ENCODE results near the gene FOXM1. TPM values are rescaled to one million over a fixed set of nuclear protein-coding genes. Genes with fewer than 3 reads are reported as not detected.

FOXM1 gene
- total and polyA plus RNA-seq, 10 of the 15 experiments (the other 5 are each of a cell fraction or from before 2014, with no cell fraction given): 15.1 to 63.2 (median 34.2) TPM

DNA sequence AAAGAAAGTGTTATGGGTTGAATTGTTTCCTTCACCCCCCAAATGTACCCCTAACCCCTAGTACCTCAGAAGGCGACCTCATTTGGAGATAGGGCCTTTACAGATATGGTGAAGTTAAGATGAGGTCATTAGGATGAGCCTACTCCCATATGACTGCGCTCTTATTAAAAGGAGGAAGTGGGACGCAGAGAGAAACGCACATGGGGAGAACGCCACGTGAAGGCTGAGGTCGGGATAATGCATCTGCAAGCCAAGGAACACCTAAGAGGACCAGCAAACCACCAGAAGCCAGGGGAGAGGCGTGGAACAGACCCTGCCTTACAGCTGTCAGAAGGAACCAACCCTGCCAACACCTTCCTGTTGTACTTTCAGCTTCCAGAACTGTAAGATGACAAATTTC lies 40.4 kb downstream of the FOXM1 start:
- FAIRE-seq: no peak
- POLR2A ChIA-PET: no interaction called here
- SMC1A ChIA-PET (ENCODE audit: uncharacterized antibody, unreplicated experiment): no interaction called here

GRCh38 chr12:2835691-2836403 lies 41.1 kb downstream of the FOXM1 start:
- DNase-seq (ENCODE audit: low read depth, low spot score) (no peak), ATAC-seq (no peak), FAIRE-seq (no peak)
- no peak overlapping the region for H3K4me2 ChIP-seq (ENCODE audit: control insufficient read depth, insufficient read depth)
- 82% methylated on average over 4 of the region's 4 CpGs for WGBS (ENCODE audit: insufficient coverage, insufficient replicate concordance, low lambda C conversion rate, missing lambda C conversion rate)
- H4K20me1 ChIP-seq (ENCODE audit: control insufficient read depth, insufficient read depth): no peaks in the 10 kb centered on the region
- RAD21 ChIA-PET (ENCODE audit: unreplicated experiment): no interaction called here
- H3K9me3 ChIP-seq (replicated peaks; ENCODE audit: control insufficient read depth, insufficient read depth, low read length): no peaks in the 10 kb centered on the region
- H3K27ac ChIP-seq (ENCODE audit: control insufficient read depth, insufficient read depth): no peak overlapping the region
- no peaks in the 10 kb centered on the region; a peak in 1 of 4 replicates for H3K36me3 ChIP-seq (ENCODE audit: control insufficient read depth in 2 of 2, insufficient read depth in 2 of 2, low read length in 1 of 2)
- H3K9ac ChIP-seq (ENCODE audit: control insufficient read depth, insufficient read depth, low read length): no peak overlapping the region
- intact Hi-C loops (cut with micrococcal nuclease; ENCODE audit: unreplicated experiment): no loop called here
- no peak overlapping the region for H3K4me3 ChIP-seq
- POLR2A ChIA-PET: no interaction called here
- no peaks in the 10 kb centered on the region for H3K27me3 ChIP-seq (replicated peaks in 1 of 2; ENCODE audit: control insufficient read depth in 2 of 2, insufficient read depth in 2 of 2, low read length in 1 of 2)
- no peaks in the 10 kb centered on the region for H3K79me2 ChIP-seq (ENCODE audit: control insufficient read depth, insufficient read depth, low read length)
- CTCF ChIA-PET: no interaction called here
- no peak overlapping the region for H2AFZ ChIP-seq (ENCODE audit: control insufficient read depth, low read depth, low read length)
- SMC1A ChIA-PET (ENCODE audit: uncharacterized antibody, unreplicated experiment): no interaction called here
- no TSS peak for BruUV-seq (replicated peaks)
- in situ Hi-C loops (cut with MboI): no loop called here
- no peaks in the 10 kb centered on the region for H3K4me1 ChIP-seq (ENCODE audit: control insufficient read depth, insufficient read depth, low read length)
- no peak for TF ChIP-seq CTCF (IDR thresholded peaks at IDR 0.05 in 2 of 3, conservative IDR thresholded peaks at IDR 0.05 in 1 of 3; ENCODE audit: control insufficient read depth in 2 of 3, extremely low read depth in 1 of 3, insufficient read depth in 1 of 3, low read depth in 3 of 3, low read length in 3 of 3)
- TF ChIP-seq BACH1 (IDR thresholded peaks at IDR 0.05; ENCODE audit: borderline replicate concordance): no peak
- no peak for TF ChIP-seq BHLHE40 (IDR thresholded peaks at IDR 0.05; ENCODE audit: borderline replicate concordance in 1 of 2, low read depth in 2 of 2, low read length in 1 of 2)
- no peak for TF ChIP-seq GATAD2B (conservative IDR thresholded peaks at IDR 0.05; ENCODE audit: low read depth)
- TF ChIP-seq CHD1 (IDR thresholded peaks at IDR 0.05; ENCODE audit: low read depth, low read length): no peak
- TF ChIP-seq HCFC1 (IDR thresholded peaks at IDR 0.05; ENCODE audit: low read length): no peak
- TF ChIP-seq ZSCAN29 (IDR thresholded peaks at IDR 0.05): no peak
- no peak for TF ChIP-seq PML (IDR thresholded peaks at IDR 0.05; ENCODE audit: low read length)
- no peak for TF ChIP-seq POLR2AphosphoS5 (IDR thresholded peaks at IDR 0.05; ENCODE audit: low read length)
- TF ChIP-seq, protein P1, sequence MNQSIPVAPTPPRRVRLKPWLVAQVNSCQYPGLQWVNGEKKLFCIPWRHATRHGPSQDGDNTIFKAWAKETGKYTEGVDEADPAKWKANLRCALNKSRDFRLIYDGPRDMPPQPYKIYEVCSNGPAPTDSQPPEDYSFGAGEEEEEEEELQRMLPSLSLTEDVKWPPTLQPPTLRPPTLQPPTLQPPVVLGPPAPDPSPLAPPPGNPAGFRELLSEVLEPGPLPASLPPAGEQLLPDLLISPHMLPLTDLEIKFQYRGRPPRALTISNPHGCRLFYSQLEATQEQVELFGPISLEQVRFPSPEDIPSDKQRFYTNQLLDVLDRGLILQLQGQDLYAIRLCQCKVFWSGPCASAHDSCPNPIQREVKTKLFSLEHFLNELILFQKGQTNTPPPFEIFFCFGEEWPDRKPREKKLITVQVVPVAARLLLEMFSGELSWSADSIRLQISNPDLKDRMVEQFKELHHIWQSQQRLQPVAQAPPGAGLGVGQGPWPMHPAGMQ (IDR thresholded peaks at IDR 0.05; ENCODE audit: borderline replicate concordance): no peak

More for the DNA sequence above, 40.4 kb downstream of the FOXM1 start:
- H3K4me2 ChIP-seq (ENCODE audit: control insufficient read depth, insufficient read depth): no peak overlapping the region
- TF ChIP-seq, protein P2, sequence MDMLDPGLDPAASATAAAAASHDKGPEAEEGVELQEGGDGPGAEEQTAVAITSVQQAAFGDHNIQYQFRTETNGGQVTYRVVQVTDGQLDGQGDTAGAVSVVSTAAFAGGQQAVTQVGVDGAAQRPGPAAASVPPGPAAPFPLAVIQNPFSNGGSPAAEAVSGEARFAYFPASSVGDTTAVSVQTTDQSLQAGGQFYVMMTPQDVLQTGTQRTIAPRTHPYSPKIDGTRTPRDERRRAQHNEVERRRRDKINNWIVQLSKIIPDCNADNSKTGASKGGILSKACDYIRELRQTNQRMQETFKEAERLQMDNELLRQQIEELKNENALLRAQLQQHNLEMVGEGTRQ (IDR thresholded peaks at IDR 0.05; ENCODE audit: borderline replicate concordance, low read depth, low read length): no peak
- TF ChIP-seq GATAD2B (conservative IDR thresholded peaks at IDR 0.05; ENCODE audit: low read depth): no peak
- TF ChIP-seq STAT3 (IDR thresholded peaks at IDR 0.05; ENCODE audit: low read depth, low read length): no peak
- TF ChIP-seq ESRRA (IDR thresholded peaks at IDR 0.05; ENCODE audit: low read length): no peak
- TF ChIP-seq IKZF1 (conservative IDR thresholded peaks at IDR 0.05): no peak
- TF ChIP-seq NFYB (IDR thresholded peaks at IDR 0.05; ENCODE audit: insufficient read depth, low read depth, low read length): no peak
- TF ChIP-seq IKZF2 (IDR thresholded peaks at IDR 0.05): no peak
- no peak for TF ChIP-seq RAD21 (IDR thresholded peaks at IDR 0.05; ENCODE audit: insufficient read depth, low read depth, low read length)
- no peak for TF ChIP-seq FOXM1 (IDR thresholded peaks at IDR 0.05; ENCODE audit: low read depth, low read length)
- H3K4me3 ChIP-seq: no peak overlapping the region
- no peak for DNase-seq (ENCODE audit: low read depth, low spot score)
- no peaks in the 10 kb centered on the region for H4K20me1 ChIP-seq (ENCODE audit: control insufficient read depth, insufficient read depth)
- CTCF ChIA-PET: no interaction called here
- H3K9me3 ChIP-seq (replicated peaks; ENCODE audit: control insufficient read depth, insufficient read depth, low read length): no peaks in the 10 kb centered on the region
- in situ Hi-C loops (cut with MboI): no loop called here
- WGBS (ENCODE audit: insufficient coverage, insufficient replicate concordance, low lambda C conversion rate, missing lambda C conversion rate): 90% methylated on average over 8 of the region's 8 CpGs
- H3K27me3 ChIP-seq (replicated peaks in 1 of 2; ENCODE audit: control insufficient read depth in 2 of 2, insufficient read depth in 2 of 2, low read length in 1 of 2): no peaks in the 10 kb centered on the region
- H3K36me3 ChIP-seq (ENCODE audit: control insufficient read depth in 2 of 2, insufficient read depth in 2 of 2, low read length in 1 of 2): no peaks in the 10 kb centered on the region; a peak in 1 of 4 replicates
- RAD21 ChIA-PET (ENCODE audit: unreplicated experiment): no interaction called here
- intact Hi-C loops (cut with micrococcal nuclease; ENCODE audit: unreplicated experiment): no loop called here
- no peak overlapping the region for H2AFZ ChIP-seq (ENCODE audit: control insufficient read depth, low read depth, low read length)
- H3K4me1 ChIP-seq (ENCODE audit: control insufficient read depth, insufficient read depth, low read length): no peaks in the 10 kb centered on the region
- H3K79me2 ChIP-seq (ENCODE audit: control insufficient read depth, insufficient read depth, low read length): no peaks in the 10 kb centered on the region
- no peak overlapping the region for H3K27ac ChIP-seq (ENCODE audit: control insufficient read depth, insufficient read depth)
- ATAC-seq: no peak
- BruUV-seq (replicated peaks): no TSS peak
- H3K9ac ChIP-seq (ENCODE audit: control insufficient read depth, insufficient read depth, low read length): no peak overlapping the region

All from GM12878 (cell line).